Keratinocyte (primary cell): ENCODE results near the gene TDRD6. TPM values are rescaled to one million over a fixed set of nuclear protein-coding genes. Genes with fewer than 3 reads are reported as not detected.

ENCODE experiments used
- DNase-seq: peaks from one replicate; pipeline ENCODE4 v3.0.0-alpha.2; 2011; ENCODE audit warnings: low read depth, missing footprints, low spot score
- FAIRE-seq: peaks from 2 replicates; lab custom pipeline; 2011; peaks lifted over from hg19 to GRCh38; lab: Jason Lieb, UNC
- H2AFZ ChIP-seq: 2 replicates; pipeline ENCODE4 v1.6.0; 2012; ENCODE audit warnings: low read length, control low read depth, inconsistent platforms; ENCODE audit not compliant: control insufficient read depth
- H3K27ac ChIP-seq: 2 replicates; pipeline ENCODE4 v1.5.1; 2011; ENCODE audit warnings: low read length; ENCODE audit not compliant: control insufficient read depth, insufficient read depth
- H3K27me3 ChIP-seq: 3 replicates; pipeline ENCODE4 v1.6.0; 2011; ENCODE audit warnings: low read length; ENCODE audit not compliant: control insufficient read depth, insufficient read depth; ENCODE audit errors: extremely low read depth
- H3K36me3 ChIP-seq, 2 experiments: 2 replicates in 1 of 2; 3 replicates in 1 of 2; pipeline ENCODE4 v1.5.1; 2011; ENCODE audit warnings: low read length in 2 of 2, mild to moderate bottlenecking in 1 of 2; ENCODE audit not compliant: control insufficient read depth in 2 of 2, insufficient read depth in 2 of 2; ENCODE audit errors: extremely low read depth in 1 of 2
- H3K4me1 ChIP-seq: 3 replicates; pipeline ENCODE4 v1.5.1; 2011; ENCODE audit warnings: low read length; ENCODE audit not compliant: control insufficient read depth, insufficient read depth; ENCODE audit errors: extremely low read depth
- H3K4me2 ChIP-seq: 3 replicates; pipeline ENCODE4 v1.6.0; 2011; ENCODE audit warnings: low read depth, low read length; ENCODE audit not compliant: control insufficient read depth, insufficient read depth; ENCODE audit errors: extremely low read depth
- H3K4me3 ChIP-seq, 3 experiments: fragments of 200-600 bp in 1 of 3; sonication (generic) in 1 of 3; 2 replicates in 2 of 3; 3 replicates in 1 of 3; pipeline ENCODE4 v1.5.1; 2011 to 2016; ENCODE audit warnings: low read length in 3 of 3, mild to moderate bottlenecking in 3 of 3, control low read depth in 2 of 3, inconsistent platforms in 1 of 3, low read depth in 1 of 3, mixed read lengths in 1 of 3, mixed run types in 1 of 3, moderate library complexity in 1 of 3; ENCODE audit not compliant: control insufficient read depth in 2 of 3, insufficient read depth in 2 of 3; ENCODE audit errors: extremely low read depth in 1 of 3
- H3K79me2 ChIP-seq: 2 replicates; pipeline ENCODE4 v1.6.0; 2012; ENCODE audit warnings: low read length; ENCODE audit not compliant: control insufficient read depth, insufficient read depth
- H3K9ac ChIP-seq: 3 replicates; pipeline ENCODE4 v1.6.0; 2011; ENCODE audit warnings: low read length; ENCODE audit not compliant: control insufficient read depth, insufficient read depth; ENCODE audit errors: extremely low read depth
- H3K9me1 ChIP-seq: 3 replicates; pipeline ENCODE4 v1.6.0; 2011; ENCODE audit warnings: low read length; ENCODE audit not compliant: control insufficient read depth, insufficient read depth; ENCODE audit errors: extremely low read depth
- H3K9me3 ChIP-seq: 2 replicates; pipeline ENCODE4 v1.5.1; 2012; ENCODE audit warnings: low read depth, low read length; ENCODE audit not compliant: control insufficient read depth
- H4K20me1 ChIP-seq: 3 replicates; pipeline ENCODE4 v1.6.0; 2011; ENCODE audit warnings: low read length; ENCODE audit not compliant: control insufficient read depth, insufficient read depth; ENCODE audit errors: extremely low read depth
- CTCF ChIP-seq, 3 experiments: IDR thresholded peaks in 1 of 3; conservative IDR thresholded peaks in 1 of 3; optimal IDR thresholded peaks in 1 of 3; 2 replicates in 2 of 3; 3 replicates in 1 of 3; pipeline versions ENCODE3 to v1.5.1; 2011; ENCODE audit warnings: low read length in 3 of 3, mild to moderate bottlenecking in 3 of 3, moderate library complexity in 2 of 3, control low read depth in 1 of 3, inconsistent platforms in 1 of 3; ENCODE audit not compliant: insufficient read depth in 2 of 3; ENCODE audit errors: extremely low read depth in 1 of 3
- EZH2 ChIP-seq: IDR thresholded peaks from one replicate; pipeline ENCODE4 v1.6.1; 2012; ENCODE audit warnings: inconsistent platforms, mild to moderate bottlenecking, low read length, moderate library complexity
- dilution Hi-C: fragments of 300-500 bp; cut with MboI; formaldehyde crosslinking; loops from one replicate; pipeline ENCODE4 v1.7.0; 2020; ENCODE audit warnings: low sequenced_read_pairs; ENCODE audit not compliant: extremely low pct_ligation_motif_present
- polyA plus RNA-seq, 5 experiments: library from polyadenylated mRNA; depleted of rRNA in 3 of 5; stranded (reverse) in 3 of 5; stranded (forward) in 1 of 5; unstranded in 1 of 5; fragments of >200 nt; gene quantifications; 1 replicate in 1 of 5; 2 replicates in 3 of 5; 3 replicates in 1 of 5; pipeline versions ENCODE4 v1.2.1 to v1.2.3, GENCODE V29; 2011 to 2012; ENCODE audit warnings: missing spikeins in 2 of 5, low read depth in 1 of 5, low replicate concordance in 1 of 5

The TDRD6 gene
- polyA plus RNA-seq, 1 donor (not counting 4 experiments of a cell fraction or from before 2014, with no cell fraction given): 0.25 TPM

- no peaks in the 10 kb centered on the region for H3K9me1 ChIP-seq
- TF ChIP-seq EZH2 (no peak), CTCF (optimal IDR thresholded peaks at IDR 0.05 in 1 of 3, IDR thresholded peaks at IDR 0.05 in 1 of 3, conservative IDR thresholded peaks at IDR 0.05 in 1 of 3; ENCODE audit: extremely low read depth in 1 of 3, insufficient read depth in 2 of 3, low read length in 3 of 3) (no peak)
- no peak overlapping the region for H3K27ac ChIP-seq
- H3K9ac ChIP-seq: no peak overlapping the region
- DNase-seq: no peak
- H3K4me3 ChIP-seq: no peak overlapping the region
- dilution Hi-C loops: no loop called here
- H4K20me1 ChIP-seq: no peaks in the 10 kb centered on the region
- no peak overlapping the region for H3K4me2 ChIP-seq
- H2AFZ ChIP-seq: no peak overlapping the region
- H3K27me3 ChIP-seq: no peaks in the 10 kb centered on the region
- FAIRE-seq: no peak
- no peaks in the 10 kb centered on the region for H3K9me3 ChIP-seq
- peaks cover 5% of the 10 kb centered on the region for H3K4me1 ChIP-seq
- no peaks in the 10 kb centered on the region for H3K79me2 ChIP-seq
- H3K36me3 ChIP-seq: no peaks in the 10 kb centered on the region
These were observed 656 bp downstream of the TDRD6 start for GRCh38 chr6:46688117-46688965.

GRCh38 chr6:46688966-46689335, 1.3 kb downstream of the TDRD6 start:
- Histone ChIP-seq H4K20me1 (no peaks in the 10 kb centered on the region), H3K9me3 (no peaks in the 10 kb centered on the region), H3K9ac (no peak overlapping the region), H3K27me3 (no peaks in the 10 kb centered on the region), H3K9me1 (no peaks in the 10 kb centered on the region), H3K27ac (no peak overlapping the region), H3K79me2 (no peaks in the 10 kb centered on the region), H3K4me1 (peaks cover 5% of the 10 kb centered on the region), H2AFZ (no peak overlapping the region), H3K36me3 (no peaks in the 10 kb centered on the region), H3K4me2 (no peak overlapping the region), H3K4me3 (no peak overlapping the region)
- TF ChIP-seq EZH2: no peak
- TF ChIP-seq CTCF (optimal IDR thresholded peaks at IDR 0.05 in 1 of 3, IDR thresholded peaks at IDR 0.05 in 1 of 3, conservative IDR thresholded peaks at IDR 0.05 in 1 of 3; ENCODE audit: extremely low read depth in 1 of 3, insufficient read depth in 2 of 3, low read length in 3 of 3): no peak
- dilution Hi-C loops: no loop called here
- FAIRE-seq (no peak), DNase-seq (no peak)
